Measurements from ENCODE around the gene SH3GL2.

SH3GL2 gene

DNA sequence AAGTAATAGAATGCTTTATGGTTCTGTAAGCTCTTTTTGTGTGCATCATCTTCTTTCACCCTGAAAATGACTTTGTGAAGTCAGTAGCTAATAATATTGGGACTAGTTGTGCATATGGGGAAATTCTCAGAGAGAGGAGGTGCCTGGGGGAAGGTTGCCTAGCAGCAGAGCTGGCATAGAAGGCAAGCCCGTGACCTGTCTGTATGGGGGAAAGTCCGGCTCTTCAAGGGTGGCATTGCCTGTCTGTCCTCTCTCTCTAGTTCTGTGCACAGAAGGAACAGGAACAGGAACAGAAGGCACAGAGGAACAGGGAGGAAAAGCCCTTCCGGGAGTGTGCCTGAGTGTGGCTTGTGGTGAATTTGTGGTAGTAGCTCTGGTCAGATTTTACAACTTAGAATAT is 33.1 kb downstream of the SH3GL2 start:
- no peak for DNase-seq

DNA sequence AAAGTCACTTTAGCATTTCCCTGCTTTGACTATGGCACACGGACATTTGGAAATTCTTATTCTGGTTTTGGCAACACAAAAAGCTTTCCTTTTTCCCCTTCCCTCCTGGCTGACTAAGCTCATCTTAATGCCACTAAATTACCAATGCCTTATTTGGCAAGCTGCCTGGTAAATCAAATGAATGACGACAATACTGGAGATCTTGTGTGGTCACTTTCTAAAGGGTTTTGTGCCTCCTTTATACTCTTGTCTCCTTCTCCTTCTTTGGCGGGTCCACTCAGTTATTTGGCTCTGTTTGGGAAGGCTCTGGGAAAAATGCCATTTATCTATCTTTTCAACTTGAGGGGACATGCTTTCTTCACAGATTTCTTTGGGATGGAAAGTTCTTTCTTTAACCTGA is 34.9 kb downstream of the SH3GL2 start:
- no peak for DNase-seq

GRCh38 chr9:17614250-17614649 is 35.4 kb downstream of the SH3GL2 start:
- DNase-seq = no peak

- no peak for DNase-seq
These were observed 36.0 kb downstream of the SH3GL2 start for GRCh38 chr9:17614903-17615302.

GRCh38 chr9:17622141-17622540 is 43.3 kb downstream of the SH3GL2 start:
- DNase-seq = no peak

DNA sequence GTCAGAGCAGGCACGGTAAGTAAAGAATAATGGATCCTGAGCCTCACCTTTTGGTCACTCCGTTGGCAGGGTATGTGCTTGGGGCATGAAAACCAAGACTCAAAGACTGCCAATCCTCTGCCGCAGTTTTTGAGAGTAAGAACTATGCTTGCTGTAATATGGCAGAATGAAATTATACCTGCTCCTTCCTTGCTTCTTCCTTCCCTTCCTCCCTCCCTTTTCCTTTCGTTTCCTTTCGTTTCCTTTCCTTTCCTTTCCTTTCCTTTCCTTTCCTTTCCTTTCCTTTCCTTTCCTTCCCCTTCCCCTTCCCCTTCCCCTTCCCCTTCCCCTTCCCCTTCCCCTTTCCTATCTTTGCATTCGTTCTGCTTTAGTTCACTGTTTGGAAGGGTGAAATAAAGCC is 43.9 kb downstream of the SH3GL2 start:
- DNase-seq = no peak

- no peak for DNase-seq
These were observed 45.1 kb downstream of the SH3GL2 start for GRCh38 chr9:17623965-17624364.

GRCh38 chr9:17624571-17624970 is 45.7 kb downstream of the SH3GL2 start:
- no peak for DNase-seq

GRCh38 chr9:17625644-17626388 is 47.0 kb downstream of the SH3GL2 start:
- no peak for DNase-seq

- no peak for DNase-seq
These were observed 48.8 kb downstream of the SH3GL2 start for GRCh38 chr9:17627641-17628040.

DNA sequence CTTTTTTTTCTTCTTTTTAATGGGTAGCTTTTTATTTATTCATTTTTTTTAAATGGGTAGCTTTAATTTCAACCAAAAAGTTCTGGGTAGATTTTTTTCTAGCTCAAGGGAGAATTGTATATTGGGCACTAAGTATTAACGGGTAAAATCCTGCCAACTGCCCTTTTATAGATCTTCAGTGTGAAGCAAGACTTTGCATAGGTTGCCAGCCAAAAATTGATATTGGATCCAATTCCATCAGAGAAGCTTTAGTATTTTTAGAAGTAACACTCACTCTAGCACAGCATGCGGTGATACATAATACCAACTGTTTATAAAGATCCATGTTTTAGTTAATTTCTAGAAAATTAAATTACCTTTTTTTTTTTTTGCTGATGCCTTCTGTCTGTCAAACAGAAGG is 49.8 kb downstream of the SH3GL2 start:
- no peak for DNase-seq

- DNase-seq = no peak
These were observed 51.7 kb downstream of the SH3GL2 start for GRCh38 chr9:17630531-17630949.

DNA sequence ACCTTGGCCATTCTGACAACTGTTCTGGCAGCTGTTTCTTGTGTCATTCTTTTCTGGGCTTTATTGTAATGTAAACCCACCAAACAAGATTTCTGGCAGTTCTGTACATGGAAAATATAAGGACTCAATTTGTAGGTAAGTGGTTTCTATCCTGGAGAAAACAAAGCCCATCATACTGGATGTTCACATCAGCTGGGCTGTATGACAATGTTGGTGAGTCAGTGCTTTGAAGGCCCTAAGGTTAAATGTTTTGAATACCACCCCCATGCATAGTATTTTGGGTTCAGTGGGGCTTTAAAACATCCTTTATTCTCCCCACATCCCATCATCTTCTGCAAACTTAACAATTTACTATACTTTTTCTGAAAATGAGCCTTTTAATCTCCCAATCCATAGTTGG is 52.5 kb downstream of the SH3GL2 start:
- no peak for DNase-seq

- no peak for DNase-seq
These were observed 54.1 kb downstream of the SH3GL2 start for GRCh38 chr9:17632994-17633393.

- DNase-seq = no peak
These were observed 56.4 kb downstream of the SH3GL2 start for GRCh38 chr9:17635115-17635890.

GRCh38 chr9:17636349-17636748 is 57.5 kb downstream of the SH3GL2 start:
- no peak for DNase-seq

GRCh38 chr9:17636821-17637220 is 58.0 kb downstream of the SH3GL2 start:
- DNase-seq = no peak

GRCh38 chr9:17637229-17637628 is 58.4 kb downstream of the SH3GL2 start:
- DNase-seq = no peak

DNA sequence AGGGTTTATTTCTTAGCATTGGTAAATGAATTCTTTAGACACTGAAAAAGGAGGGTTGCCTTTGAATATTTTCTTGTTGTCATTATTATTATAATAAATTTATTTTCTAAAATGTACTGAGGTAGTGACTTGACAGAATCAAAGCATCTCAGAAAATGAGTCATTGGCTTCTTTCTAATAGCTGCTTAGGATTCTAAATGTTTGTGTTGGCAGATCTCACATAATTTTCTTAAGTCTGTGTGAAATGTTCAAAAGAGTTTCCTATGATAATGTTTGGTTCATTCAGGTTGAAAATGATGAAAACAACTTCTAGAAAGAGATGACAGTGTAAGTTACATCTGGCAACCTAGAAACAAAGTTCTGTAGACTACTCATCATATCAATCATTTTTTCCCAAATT is 69.7 kb downstream of the SH3GL2 start:
- no peak for DNase-seq

- no peak for DNase-seq
These were observed 72.9 kb downstream of the SH3GL2 start for GRCh38 chr9:17651725-17652124.

- no peak for DNase-seq
These were observed 75.1 kb downstream of the SH3GL2 start for GRCh38 chr9:17653947-17654465.

- no peak for DNase-seq
These were observed 78.0 kb downstream of the SH3GL2 start for GRCh38 chr9:17656889-17657288.

DNA sequence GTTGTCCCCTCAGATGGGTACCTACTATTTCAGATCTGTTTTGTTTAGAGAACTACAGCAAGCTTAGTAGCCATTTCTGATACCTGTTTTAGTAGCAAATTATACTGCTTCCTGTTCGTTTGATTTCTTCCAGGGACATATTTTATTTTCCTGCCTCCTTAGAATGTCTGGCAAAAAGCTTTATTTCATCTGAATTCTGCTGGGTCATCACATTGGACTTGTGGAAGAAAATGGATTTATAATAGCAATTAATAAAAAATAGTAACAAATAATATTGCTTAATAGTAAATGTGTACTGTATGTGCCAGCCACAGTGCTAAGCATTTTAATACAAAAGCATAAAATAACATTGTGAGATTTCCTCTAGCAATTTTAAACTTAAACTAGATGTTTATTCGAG is 79.4 kb downstream of the SH3GL2 start:
- no peak for DNase-seq

DNA sequence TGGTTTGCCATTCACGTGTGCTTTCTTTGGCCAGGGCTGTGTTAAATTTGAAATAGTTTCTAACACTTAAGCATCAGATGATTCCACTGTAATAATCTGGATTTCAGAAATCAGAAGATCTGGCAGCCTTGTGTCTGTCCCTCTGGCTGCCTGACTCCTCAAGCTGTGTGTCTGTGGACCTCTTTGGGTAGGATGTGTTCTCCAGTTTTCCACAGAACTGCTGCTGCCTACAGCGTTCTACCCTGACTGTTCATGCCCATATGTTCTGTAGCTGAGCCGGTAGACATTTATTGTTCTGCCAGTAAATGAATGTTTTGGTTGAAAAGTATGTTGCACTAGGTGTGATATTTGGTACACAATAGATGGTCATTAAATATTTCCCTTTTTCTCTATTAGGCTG is 81.3 kb downstream of the SH3GL2 start:
- DNase-seq = no peak

All from 8988T (cell line).